Lower lobe of right lung (tissue), 2 donors: ENCODE data around the gene SLC25A39. TPM values are rescaled to one million over a fixed set of nuclear protein-coding genes. Genes with fewer than 3 reads are reported as not detected.

Source experiments
- ATAC-seq, 2 donors: fragments of 200-7000 bp; cut with Tn5 transposase; one replicate each; pipeline ENCODE4 v1.9.1; 2020 to 2022; ENCODE audit warnings: mild to moderate bottlenecking in 2 of 2, moderate library complexity in 2 of 2
- DNase-seq: peaks from one replicate; pipeline ENCODE4 v3.0.0-alpha.2; 2020
- H3K27ac ChIP-seq: fragments of 200-600 bp; one replicate; pipeline ENCODE4 v1.8.0; 2022
- H3K27me3 ChIP-seq: fragments of 200-600 bp; one replicate; pipeline ENCODE4 v1.8.0; 2022; ENCODE audit warnings: low read depth
- H3K36me3 ChIP-seq: fragments of 200-600 bp; one replicate; pipeline ENCODE4 v1.8.0; 2022; ENCODE audit warnings: mild to moderate bottlenecking
- H3K4me1 ChIP-seq: fragments of 200-600 bp; one replicate; pipeline ENCODE4 v1.8.0; 2022
- H3K4me3 ChIP-seq: fragments of 200-600 bp; one replicate; pipeline ENCODE4 v1.8.0; 2022; ENCODE audit warnings: mild to moderate bottlenecking
- H3K9me3 ChIP-seq: fragments of 200-600 bp; one replicate; pipeline ENCODE4 v1.8.0; 2022
- intact Hi-C: fragments of 100-400 bp; cut with DNase I; formaldehyde crosslinking; loops from one replicate; pipeline ENCODE4 v1.11.0; 2022
- total RNA-seq: library from RNA; stranded (reverse); fragmentation: NEBNext Ultra II Directional; extraction: Animal tissue kit (Norgen Biotek cat#: 25700); gene quantifications from one replicate; pipeline ENCODE4 v1.2.1, GENCODE V29; 2021
- TF ChIP-seq, protein P1 (sequence below): fragments of 200-600 bp; IDR thresholded peaks from one replicate; pipeline ENCODE4 v1.8.0; 2022; ENCODE audit warnings: antibody characterized with exemption, mild to moderate bottlenecking
- donor health status: DM: no; HTN: yes; CAD: no; lungs with severe emphysema.

Gene SLC25A39
- total RNA-seq, 1 donor from 2014 or later = 76.1 TPM

DNA sequence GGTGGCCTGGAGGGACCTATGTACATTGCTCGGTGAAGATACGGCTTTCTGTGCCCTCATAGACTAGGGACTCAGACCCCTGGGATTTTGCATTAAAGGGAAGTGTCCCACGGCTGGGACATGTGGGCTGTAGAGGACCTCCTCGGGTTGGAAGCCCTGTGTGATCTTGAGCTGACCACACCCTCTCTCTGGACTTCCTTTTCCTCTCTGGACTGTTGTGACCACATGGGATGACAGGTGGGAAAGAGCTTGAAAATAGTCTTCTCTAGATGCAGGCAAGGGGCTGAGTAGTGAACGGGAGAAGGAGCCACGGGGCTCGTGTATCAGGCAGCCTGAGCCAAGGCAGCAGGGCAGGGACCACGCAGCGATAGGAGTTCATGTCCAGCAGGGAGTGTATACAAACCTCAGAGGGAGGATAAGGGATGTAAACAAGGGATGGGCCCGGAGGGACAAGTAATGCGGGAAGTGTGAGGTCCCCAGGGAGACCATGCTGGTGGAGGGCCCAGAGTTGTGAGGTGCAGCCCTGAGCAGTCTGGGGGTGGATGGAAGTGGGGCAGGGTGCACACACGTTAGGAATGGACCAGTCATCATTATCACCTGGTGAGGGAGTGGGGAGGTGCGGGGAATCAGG is 52.2 kb downstream of the SLC25A39 start:
- peak in 1 of 2 donors; percentile 44 for ATAC-seq
- intact Hi-C loops = no loop called here
- TF ChIP-seq, protein P1, sequence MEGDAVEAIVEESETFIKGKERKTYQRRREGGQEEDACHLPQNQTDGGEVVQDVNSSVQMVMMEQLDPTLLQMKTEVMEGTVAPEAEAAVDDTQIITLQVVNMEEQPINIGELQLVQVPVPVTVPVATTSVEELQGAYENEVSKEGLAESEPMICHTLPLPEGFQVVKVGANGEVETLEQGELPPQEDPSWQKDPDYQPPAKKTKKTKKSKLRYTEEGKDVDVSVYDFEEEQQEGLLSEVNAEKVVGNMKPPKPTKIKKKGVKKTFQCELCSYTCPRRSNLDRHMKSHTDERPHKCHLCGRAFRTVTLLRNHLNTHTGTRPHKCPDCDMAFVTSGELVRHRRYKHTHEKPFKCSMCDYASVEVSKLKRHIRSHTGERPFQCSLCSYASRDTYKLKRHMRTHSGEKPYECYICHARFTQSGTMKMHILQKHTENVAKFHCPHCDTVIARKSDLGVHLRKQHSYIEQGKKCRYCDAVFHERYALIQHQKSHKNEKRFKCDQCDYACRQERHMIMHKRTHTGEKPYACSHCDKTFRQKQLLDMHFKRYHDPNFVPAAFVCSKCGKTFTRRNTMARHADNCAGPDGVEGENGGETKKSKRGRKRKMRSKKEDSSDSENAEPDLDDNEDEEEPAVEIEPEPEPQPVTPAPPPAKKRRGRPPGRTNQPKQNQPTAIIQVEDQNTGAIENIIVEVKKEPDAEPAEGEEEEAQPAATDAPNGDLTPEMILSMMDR = no peak
- Histone ChIP-seq H3K36me3 (no peaks in the 10 kb centered on the region), H3K27me3 (peaks cover 4% of the 10 kb centered on the region), H3K9me3 (no peaks in the 10 kb centered on the region), H3K4me3 (no peak overlapping the region), H3K27ac (no peak overlapping the region), H3K4me1 (peaks cover 5% of the 10 kb centered on the region)
- no peak for DNase-seq

Other genes starting within 250 kb of the SLC25A39 start
- 59.2 TPM for gene HDAC5, start 201.2 kb downstream of the SLC25A39 start, total RNA-seq
- 0.50 TPM for gene HROB, start 182.9 kb downstream of the SLC25A39 start, total RNA-seq
- gene ASB16, start 154.1 kb downstream of the SLC25A39 start, total RNA-seq = not detected
- gene TMUB2, start 137.9 kb downstream of the SLC25A39 start, total RNA-seq = 41.9 TPM
- 67.4 TPM for gene ATXN7L3, start 124.9 kb downstream of the SLC25A39 start, total RNA-seq
- gene UBTF, start 105.1 kb downstream of the SLC25A39 start, total RNA-seq = 56.7 TPM
- gene SLC4A1, start 56.7 kb downstream of the SLC25A39 start, total RNA-seq = 0.83 TPM
- gene RUNDC3A, start 16.2 kb downstream of the SLC25A39 start, total RNA-seq = 0.38 TPM
- 1,241 TPM for gene GRN, start 20.5 kb upstream of the SLC25A39 start, total RNA-seq
- 1.2 TPM for gene FAM171A2, start 39.0 kb upstream of the SLC25A39 start, total RNA-seq
- gene ITGA2B, start 64.8 kb upstream of the SLC25A39 start, total RNA-seq = 5.2 TPM
- gene GPATCH8, start 178.6 kb upstream of the SLC25A39 start, total RNA-seq = 48.3 TPM
- gene FZD2, start 232.7 kb upstream of the SLC25A39 start, total RNA-seq = 7.4 TPM